HG03460 (cell line): ENCODE measurements around the gene SPDYE6.
"Not testable (repeated sequence)": the region's sequence is repeated elsewhere in the genome, so short reads cannot be mapped to it uniquely, and the experiment has no call there.

ENCODE experiments used
- ATAC-seq: cut with Tn5 transposase; IDR thresholded peaks from one replicate; pipeline ENCODE4 v1.9.1; 2021; ENCODE audit not compliant: unreplicated experiment

Gene SPDYE6

DNA sequence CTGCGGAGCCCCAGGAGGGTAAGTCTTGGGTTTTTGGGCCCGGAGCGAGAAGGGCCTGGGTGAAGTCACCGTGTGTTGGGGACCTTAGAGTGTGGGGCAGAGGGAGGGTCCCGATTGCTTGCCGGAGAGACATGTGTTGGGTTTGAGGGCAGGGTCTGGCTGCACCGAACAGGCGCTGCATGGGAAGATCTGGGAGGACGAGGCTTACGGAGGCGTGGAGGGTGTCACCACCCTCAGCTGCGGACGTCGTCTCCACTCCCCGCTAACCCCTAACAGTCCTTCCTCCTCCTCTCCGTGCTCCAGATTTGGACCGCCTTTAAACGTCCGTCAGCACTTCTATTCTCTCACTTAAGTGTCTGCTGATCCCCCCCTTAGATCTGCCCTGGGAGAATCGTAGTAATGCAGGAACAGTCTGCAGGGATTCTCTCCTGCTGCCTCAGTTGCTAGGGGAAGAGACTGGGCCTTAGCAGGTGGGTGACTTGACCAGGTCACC lies 8.2 kb upstream of the SPDYE6 start:
- ATAC-seq, result not testable (repeated sequence)

DNA sequence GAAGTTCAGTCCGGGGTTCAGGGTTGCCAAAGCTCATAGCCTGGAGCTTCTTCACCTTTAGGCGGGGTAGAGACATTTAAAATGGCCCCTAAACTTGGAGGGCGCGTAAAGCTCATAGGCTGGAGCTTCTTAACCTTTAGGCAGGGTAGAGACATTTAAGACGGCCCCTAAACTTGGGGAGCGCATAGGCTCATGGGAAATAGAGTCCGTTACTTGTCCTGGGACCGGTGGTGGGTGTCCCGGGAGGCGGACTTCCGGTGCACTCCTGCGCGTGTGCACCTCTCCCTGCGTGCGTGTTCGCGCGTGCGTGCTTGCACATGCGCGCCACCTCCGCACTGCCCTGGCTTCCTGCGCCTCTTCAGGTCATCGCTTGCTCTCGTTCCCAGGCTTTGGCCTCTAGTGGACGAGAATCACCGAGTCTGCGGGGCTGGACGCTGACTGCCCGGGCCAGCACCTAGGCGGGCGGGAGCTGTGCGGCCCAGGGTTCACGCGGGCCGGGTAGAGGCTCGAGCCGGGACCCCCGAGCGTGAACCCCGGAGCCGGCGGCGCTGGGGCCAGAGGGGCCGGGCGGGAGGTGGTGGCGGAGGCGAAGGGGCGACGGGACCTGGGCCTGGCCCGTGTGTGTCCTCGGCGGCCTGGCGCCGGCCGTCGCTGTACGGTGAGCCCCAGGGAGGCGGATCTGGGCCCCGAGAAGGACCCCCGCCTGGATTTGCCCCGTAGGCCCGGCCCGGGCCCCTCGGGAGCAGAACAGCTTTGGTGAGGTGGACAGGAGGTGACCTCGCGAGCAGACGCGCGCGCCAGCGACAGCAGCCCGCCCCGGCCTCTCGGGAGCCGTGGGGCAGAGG lies 7.5 kb upstream of the SPDYE6 start:
- peak; percentile 99 for ATAC-seq

DNA sequence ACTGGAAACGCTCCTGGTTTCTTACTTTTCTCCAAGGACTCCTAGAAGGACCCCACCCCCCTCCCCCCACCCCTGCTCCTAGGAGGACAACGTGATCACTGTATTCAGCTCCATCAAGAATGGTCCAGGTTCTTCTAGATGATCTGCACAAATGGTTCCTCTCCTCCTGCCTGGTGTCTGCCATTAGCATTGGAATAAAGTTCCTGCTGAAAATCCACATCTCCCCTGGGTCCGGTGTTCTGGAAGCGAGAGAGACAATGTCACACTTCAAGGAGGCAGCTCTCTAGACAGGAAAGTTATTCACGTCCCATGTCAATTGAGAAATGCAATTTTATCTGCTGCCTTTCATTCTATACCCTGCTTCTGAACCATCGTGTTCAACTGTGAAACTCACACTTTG lies 9.3 kb downstream of the SPDYE6 start:
- ATAC-seq, result not testable (repeated sequence)

DNA sequence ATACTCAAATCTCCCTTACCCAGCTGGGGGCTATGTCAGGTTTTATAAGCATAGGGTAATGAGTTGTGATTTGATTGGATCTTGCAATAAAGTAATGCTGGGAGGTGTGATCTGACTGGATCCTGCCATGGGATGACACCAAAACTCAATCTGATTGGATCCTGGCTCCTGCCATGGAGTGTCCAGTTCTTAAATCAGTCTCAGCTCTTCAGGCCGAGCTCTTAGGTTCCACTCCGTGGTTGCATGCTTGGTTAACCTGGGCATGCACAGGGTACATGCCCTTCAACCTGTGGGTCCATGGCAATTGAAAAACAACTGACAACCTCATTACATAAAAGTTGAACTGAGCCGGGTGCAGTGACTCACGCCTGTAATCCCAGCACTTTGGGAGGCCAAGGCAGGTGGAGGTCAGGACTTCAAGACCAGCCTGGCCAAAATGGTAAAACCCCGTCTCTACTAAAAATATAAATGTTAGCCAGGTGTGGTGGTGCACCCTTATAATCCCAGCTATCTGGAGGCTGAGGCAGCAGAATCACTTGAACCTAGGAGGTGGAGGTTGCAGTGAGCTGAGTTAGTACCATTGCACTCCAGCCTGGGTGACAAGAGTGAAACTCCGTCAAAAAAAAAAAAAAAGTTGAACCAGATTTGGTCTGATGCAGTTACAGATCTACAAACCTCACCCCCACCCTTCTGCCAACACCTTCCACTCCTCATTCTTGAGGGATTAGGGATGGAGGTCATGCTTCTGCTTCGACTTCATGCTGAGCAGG lies 15.5 kb downstream of the SPDYE6 start:
- not testable (repeated sequence) for ATAC-seq

DNA sequence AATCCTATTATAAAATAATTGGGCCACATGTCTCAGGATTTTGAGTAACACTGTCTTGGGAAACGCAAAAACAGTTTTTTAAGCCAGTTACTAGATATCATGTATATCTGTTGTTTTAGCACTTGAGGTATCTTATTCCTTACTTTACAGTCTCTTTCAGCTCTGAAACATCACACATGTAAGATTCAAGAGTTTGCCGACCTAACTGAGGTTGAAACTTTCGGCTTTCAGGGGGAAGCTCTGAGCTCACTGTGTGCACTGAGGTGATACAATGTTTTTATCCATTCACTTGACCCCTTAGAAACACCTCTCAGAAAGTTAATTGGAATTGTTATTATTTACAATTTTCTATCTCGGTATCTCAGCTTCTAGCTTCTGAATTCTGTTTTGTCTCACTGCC lies 18.8 kb downstream of the SPDYE6 start:
- not testable (repeated sequence) for ATAC-seq

DNA sequence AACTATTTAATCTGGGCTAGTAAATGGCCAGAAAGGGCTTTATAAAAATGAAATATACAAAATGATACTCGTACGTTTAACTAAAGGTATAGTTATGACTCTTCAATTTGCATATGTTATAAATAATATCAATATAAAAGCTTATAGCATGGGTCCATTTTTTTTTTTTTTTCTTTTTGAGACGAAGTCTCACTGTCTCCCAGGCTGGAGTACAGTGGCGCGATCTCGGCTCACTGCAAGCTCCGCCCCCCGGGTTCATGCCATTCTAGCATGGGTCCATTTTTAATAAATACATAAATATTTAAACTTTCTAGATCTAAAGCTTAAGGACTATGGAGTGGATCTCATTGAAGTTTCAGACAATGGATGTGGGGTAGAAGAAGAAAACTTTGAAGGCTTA lies 19.2 kb downstream of the SPDYE6 start:
- not testable (repeated sequence) for ATAC-seq

DNA sequence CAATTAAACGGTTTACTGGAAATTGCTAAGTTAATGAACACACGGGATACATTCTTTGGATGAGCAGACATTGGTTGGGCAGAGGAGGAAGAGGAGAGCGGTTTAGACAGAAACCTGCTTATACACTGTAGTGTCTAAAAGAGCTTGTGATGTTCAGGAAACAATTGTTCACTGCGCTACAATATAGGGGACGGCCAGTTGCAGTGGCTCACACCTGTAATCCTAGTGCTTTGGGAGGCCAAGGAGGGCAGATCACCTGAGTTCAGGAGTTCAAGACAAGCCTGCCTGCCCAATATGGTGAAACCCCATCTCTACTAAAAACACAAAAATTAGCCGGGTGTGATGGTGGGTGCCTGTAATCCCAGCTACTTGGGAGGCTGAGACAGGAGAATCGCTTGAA lies 20.7 kb downstream of the SPDYE6 start:
- ATAC-seq, result peak; percentile 59

DNA sequence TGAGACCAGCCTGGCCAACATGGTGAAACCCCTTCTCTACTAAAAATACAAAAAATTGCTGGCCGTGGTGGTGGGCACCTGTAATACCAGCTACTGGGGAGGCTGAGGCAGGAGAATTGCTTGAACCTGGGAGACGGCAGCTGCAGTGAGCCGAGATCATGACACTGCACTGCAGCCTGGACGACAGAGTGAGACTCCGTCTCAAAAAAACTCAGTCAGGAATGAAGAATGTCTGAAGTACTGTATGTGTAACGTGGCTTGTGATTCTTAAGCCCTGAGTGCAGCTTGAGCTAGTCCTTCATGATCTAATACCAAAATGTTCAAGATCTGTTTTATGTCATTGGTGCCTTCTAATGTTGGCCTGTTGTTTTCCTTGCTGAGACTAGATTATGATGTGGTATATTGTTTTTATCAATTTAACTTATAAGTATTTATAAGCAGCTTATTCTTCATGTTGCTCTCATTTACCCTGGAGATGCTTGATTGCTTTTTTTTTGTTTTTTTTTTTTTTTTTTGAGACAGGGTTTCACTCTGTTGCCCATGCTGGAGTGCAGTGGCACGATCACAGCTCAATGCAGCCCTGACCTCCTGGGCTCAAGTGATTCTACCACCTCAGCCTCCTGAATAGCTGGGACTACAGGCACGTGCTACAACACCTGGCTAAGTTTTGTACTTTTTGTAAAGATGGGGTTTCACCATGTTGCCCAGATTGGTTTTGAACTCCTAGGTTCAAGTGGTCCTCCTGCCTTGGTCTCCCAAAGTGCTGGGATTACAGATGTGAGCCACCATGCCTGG lies 25.4 kb downstream of the SPDYE6 start:
- not testable (repeated sequence) for ATAC-seq

DNA sequence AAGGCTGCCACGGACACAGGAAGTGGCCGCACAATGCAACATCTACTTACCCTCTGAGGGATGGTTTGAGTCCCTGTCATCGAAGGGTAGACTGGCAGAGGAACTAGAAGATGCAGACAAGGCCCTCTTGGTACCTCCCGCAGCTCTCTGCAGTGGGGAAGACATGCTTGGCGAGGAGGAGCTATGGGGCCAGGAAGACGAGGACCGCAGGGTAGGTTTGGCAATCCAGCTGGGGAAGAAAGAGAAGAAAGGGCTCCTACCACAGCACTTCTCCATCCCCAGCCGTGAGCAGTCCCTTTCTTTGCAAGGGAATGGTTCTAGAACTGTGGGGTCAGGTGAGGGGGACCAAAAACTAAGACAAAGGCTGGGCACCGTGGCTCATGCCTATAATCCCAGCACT lies 26.9 kb downstream of the SPDYE6 start:
- ATAC-seq, result not testable (repeated sequence)

DNA sequence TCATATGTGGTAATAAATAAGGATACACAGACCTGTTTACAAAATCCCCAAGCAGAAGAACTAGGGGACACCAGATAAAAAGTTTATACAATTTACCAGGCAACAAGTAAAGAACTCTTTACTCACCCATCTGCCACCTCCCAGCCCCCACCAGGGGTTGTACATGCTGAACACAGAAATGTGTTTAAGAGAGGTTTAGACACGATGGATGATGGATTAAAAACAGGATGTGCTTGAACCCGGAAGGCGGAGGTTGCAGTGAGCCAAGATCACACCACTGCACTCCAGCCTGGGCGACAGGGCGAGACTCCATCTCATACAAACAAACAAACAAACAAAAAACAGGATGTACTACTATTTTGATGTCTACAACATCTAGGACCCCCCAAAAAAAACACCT lies 27.4 kb downstream of the SPDYE6 start:
- ATAC-seq, result not testable (repeated sequence)

DNA sequence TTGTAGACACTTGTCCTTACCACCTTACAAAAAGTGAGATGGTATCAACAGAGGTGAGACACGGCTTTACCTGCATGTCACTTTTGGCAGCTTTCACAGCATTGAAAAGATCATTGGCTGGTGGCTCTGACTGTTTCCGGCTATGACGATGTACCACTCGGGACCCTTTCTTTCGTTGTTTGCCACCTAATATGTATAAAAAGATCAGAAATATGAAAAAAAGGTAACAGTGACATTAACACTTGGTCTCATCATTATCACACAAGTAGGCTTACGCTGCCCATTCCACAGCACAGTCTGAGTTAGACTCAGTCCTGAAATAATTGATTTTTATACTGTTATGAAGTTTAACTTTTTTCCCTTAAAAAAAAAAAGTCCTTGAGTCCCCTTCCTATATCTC lies 29.1 kb downstream of the SPDYE6 start:
- ATAC-seq, result not testable (repeated sequence)

DNA sequence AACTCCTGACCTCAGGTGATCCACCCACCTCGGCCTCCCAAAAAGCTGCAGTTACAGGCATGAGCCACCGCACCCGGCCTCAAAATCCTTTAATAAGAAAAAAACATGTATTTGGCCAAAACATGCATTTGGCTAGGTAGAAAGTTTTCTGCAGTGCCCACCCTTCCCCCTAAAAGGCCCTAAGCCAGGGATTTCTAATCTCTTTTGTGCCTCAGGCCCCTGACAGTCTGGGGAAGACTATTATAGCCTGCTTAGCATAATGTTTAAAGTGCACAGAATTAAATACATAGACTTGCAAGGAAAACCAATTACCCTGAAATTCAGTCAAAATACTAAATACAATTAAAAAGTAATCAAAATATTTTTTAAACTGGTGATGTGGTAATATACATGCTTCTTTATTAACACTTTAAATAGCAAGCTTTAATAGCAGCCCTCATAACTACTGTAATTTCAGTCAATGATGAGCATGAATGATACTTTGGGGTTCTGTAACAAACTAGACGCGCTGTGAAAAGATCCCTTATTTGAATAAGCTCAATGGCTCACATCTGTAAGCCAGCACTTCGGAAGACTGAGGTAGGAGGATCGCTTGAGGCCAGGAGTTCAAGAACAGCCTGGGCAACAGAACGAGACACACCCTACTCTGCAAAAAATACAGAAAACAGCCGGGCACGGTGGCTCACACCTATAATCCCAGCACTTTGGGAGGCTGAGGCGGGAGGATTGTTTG lies 29.9 kb downstream of the SPDYE6 start:
- no peak for ATAC-seq

DNA sequence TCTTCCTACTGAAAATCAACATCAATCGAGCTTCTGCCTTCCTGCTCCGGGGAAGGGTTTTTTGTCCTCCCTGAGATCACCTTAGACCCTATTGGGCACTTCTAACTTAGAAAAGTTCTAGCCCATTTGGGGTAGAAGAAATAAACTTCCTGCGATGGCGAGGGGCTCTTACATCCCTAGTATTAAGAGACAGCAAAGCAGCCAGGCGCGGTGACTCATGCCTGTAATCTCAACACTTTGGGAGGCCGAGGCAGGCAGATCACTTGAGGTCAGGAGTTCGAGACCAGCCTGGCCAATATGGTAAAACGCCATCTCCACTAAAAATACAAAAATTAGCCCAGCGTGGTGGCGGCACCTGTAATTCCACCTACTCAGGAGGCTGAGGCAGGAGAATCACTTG lies 31.1 kb downstream of the SPDYE6 start:
- ATAC-seq, result not testable (repeated sequence)

DNA sequence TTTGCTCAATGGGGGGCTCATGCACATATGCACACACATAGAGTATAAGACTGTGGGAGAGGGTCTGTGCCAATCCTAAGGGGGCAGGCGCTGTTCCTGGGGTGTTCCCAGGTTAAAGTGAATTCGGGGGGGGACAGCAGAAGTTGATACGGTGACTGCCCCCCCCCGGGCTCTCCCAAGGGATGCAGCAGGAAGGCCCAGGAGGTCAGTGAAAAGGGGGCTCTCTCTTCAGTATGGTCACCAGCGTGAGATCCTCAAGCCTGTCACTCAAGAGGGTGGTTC lies 32.4 kb downstream of the SPDYE6 start:
- no peak for ATAC-seq

DNA sequence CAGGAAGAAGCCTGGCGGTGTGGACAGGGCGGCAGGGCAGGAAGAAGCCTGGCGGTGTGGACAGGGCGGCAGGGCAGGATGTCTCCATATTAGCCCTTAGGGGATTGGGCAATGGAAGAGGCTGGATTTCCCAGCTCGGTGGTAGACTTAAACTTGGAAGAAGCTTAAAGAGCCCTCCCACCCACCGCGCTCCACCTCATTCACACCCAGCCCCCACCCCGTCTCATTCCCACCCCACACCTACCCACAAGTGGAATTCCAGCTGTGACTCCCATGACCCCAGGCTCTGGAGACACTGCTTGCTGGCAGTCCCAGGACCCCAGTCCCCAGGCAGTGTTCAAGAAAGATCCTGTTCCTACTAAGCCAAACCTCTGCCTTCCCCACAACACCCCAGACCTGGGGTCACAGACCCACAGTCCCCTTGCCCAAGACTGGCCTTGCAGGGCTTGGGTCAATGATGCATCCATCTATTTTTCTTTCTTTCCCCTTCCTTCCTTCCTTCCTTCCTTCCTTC lies 34.0 kb downstream of the SPDYE6 start:
- ATAC-seq, result no peak

DNA sequence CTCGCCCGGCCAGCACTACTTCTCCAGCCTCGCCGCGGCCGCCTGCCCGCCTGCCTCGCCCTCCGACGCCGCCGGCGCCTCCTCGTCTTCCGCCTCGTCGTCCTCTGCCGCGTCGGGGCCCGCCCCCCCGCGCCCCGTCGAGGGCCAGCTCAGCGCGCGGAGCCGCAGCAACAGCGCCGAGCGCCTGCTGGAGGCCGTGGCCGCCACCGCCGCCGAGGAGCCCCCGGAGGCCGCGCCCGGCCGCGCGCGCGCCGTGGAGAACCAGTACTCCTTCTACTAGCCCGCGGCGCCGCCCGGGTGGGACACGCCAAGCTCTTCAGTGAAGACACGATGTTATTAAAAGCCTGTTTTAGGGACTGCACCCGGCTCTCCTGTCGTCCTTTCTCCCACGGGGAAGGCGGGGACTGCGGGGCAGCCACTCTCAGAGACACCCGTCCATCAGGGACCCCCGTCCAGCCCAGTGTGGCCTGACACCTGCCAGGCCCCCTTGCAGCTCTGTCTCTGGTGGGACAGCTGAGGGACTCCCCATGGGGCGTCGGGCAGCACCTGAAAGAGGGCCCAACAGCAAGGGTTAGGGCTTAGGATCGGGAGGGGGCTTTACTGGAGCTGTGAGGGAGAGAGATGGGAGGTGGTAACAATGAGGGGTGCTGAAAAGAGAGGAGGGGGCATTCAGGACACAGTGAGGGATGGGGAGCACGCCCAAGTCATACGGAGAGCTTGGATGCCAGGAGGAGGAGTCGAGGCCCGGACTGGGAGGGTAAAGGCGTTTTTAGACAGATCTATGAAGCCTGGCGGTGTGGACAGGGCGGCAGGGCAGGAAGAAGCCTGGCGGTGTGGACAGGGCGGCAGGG lies 34.7 kb downstream of the SPDYE6 start:
- no peak for ATAC-seq

DNA sequence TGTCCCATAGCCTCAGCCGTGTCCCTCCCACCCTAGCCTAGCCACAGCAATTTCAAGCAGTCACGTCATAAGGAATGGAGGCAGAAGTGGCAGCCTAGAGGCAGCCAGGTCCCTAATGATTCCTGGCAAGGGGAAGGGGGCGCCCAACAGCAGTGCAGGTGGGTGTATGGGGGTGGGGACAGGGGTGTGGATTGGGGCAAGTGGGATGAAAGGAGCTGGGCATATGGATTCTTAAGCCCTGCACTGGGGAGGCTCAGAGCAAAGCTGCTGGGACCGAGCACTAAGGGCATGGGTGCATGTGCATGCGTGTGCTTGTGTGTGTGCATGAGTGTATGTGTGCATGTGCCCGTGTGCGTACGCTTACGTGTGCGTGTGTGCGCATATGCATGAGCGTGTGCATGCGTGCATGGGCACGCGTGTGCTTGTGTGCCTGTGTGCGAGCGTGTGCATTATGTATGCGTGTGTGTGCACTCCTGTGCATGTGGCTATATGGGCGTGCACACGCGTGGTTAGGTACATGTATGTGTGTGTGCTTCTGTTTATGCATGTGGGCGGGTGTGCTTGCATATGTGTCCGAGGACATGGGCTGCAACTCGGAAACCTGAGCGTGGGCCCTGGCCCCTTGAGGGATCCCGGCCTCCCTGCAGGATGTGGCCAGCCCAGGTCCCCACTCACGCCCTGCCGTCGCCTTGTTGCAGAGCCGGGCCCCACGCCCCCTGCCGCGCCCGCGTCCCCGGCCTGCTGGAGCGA lies 35.5 kb downstream of the SPDYE6 start:
- ATAC-seq, result no peak

DNA sequence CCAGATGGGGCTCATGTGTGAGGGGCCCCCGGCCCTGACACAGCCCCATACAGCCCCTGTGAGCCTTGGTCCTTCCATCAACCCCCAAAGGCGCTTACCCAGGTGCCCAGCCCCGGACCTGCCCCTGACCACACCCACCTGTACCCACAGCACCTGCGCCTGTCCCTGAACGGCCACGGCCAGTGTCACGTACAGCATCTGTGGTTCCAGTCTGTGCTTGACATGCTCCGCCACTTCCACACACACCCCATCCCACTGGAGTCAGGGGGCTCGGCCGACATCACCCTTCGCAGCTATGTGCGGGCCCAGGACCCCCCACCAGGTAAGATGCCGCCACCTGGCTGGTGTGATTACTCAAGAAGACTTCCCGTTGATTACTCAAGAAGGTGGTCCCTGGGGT lies 36.1 kb downstream of the SPDYE6 start:
- no peak for ATAC-seq

DNA sequence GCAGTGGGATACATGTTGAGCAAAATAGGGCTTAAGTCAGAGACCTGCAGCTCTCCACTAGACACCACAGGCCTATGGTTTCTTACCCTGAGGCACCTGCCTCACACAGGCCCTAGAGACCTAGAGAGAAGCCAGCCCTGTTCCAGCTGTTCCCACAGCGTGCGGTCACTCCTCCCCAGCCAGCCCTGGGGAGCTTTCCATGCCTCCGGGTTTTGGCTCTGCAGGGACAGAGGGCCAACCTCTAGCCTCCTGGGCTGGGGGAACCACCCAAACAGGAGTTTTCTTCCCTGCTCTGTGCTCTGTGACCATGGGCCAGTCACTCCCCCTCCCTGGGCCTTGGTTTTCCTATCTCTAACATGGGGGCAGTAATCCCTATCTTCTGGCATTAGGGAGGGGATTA lies 36.6 kb downstream of the SPDYE6 start:
- no peak for ATAC-seq
